ENCODE data around the gene NOVA2.

GRCh38 chr19:45960595-45961235 is 12.9 kb downstream of the NOVA2 start:
- TF ChIP-seq, protein P1, sequence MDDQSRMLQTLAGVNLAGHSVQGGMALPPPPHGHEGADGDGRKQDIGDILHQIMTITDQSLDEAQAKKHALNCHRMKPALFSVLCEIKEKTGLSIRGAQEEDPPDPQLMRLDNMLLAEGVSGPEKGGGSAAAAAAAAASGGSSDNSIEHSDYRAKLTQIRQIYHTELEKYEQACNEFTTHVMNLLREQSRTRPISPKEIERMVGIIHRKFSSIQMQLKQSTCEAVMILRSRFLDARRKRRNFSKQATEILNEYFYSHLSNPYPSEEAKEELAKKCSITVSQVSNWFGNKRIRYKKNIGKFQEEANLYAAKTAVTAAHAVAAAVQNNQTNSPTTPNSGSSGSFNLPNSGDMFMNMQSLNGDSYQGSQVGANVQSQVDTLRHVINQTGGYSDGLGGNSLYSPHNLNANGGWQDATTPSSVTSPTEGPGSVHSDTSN (IDR thresholded peaks at IDR 0.05) = no peak
- TF ChIP-seq REST (IDR thresholded peaks at IDR 0.05) (no peak), CTCF (IDR thresholded peaks at IDR 0.05) (no peak), RCOR1 (IDR thresholded peaks at IDR 0.05; ENCODE audit: low read depth, low read length) (no peak), SREBF2 (IDR thresholded peaks at IDR 0.05) (no peak), TP53 (CRISPR knock-in tag; IDR thresholded peaks at IDR 0.05) (no peak), POLR2A (IDR thresholded peaks at IDR 0.05; ENCODE audit: low read length) (no peak)

Measured in A549 (cell line).